Pons (tissue), 1 donor: ENCODE results near the gene CAPRIN2.

Experiments
- DNase-seq: peaks from one replicate; pipeline ENCODE4 v3.0.0-alpha.2; 2016; ENCODE audit warnings: low spot score

Gene CAPRIN2, protein sequence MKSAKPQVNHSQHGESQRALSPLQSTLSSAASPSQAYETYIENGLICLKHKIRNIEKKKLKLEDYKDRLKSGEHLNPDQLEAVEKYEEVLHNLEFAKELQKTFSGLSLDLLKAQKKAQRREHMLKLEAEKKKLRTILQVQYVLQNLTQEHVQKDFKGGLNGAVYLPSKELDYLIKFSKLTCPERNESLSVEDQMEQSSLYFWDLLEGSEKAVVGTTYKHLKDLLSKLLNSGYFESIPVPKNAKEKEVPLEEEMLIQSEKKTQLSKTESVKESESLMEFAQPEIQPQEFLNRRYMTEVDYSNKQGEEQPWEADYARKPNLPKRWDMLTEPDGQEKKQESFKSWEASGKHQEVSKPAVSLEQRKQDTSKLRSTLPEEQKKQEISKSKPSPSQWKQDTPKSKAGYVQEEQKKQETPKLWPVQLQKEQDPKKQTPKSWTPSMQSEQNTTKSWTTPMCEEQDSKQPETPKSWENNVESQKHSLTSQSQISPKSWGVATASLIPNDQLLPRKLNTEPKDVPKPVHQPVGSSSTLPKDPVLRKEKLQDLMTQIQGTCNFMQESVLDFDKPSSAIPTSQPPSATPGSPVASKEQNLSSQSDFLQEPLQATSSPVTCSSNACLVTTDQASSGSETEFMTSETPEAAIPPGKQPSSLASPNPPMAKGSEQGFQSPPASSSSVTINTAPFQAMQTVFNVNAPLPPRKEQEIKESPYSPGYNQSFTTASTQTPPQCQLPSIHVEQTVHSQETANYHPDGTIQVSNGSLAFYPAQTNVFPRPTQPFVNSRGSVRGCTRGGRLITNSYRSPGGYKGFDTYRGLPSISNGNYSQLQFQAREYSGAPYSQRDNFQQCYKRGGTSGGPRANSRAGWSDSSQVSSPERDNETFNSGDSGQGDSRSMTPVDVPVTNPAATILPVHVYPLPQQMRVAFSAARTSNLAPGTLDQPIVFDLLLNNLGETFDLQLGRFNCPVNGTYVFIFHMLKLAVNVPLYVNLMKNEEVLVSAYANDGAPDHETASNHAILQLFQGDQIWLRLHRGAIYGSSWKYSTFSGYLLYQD

GRCh38 chr12:30754750-30755394 is at the start of gene CAPRIN2:
Gene CAPRIN2 (minus strand): TSS chr12:30754951. CDS start chr12:30753520, 1,431 bp downstream.
- DNase-seq, result peak; percentile 84

- no peak for DNase-seq
Measured at GRCh38 chr12:30797689-30798088, 42.9 kb upstream of the CAPRIN2 start.

DNA sequence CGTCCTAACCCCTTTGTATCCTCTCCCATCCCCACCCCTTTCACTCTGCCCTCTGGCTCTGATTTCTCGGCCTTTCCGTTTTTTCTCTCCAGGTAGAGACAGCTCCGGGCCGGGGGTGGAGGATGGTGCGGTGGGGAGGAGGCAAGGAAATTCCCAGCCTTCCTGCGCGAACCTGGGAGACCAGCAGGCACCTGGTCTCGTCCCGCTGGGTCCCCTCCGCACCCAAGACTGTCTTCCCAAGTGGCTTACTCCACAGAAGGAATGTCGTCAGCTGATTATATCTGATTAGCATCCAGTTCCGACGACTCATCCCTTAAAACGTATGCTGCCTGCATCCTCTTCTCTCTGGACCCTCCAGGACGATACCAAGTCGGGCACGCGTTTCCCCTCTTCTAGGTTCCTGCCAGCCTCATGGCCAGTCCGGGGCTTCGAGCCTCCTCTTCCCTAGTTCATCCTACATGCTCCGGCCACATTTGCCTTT is 42.2 kb upstream of the CAPRIN2 start:
- no peak for DNase-seq

GRCh38 chr12:30796313-30796780 is 41.6 kb upstream of the CAPRIN2 start:
- DNase-seq, result no peak

DNA sequence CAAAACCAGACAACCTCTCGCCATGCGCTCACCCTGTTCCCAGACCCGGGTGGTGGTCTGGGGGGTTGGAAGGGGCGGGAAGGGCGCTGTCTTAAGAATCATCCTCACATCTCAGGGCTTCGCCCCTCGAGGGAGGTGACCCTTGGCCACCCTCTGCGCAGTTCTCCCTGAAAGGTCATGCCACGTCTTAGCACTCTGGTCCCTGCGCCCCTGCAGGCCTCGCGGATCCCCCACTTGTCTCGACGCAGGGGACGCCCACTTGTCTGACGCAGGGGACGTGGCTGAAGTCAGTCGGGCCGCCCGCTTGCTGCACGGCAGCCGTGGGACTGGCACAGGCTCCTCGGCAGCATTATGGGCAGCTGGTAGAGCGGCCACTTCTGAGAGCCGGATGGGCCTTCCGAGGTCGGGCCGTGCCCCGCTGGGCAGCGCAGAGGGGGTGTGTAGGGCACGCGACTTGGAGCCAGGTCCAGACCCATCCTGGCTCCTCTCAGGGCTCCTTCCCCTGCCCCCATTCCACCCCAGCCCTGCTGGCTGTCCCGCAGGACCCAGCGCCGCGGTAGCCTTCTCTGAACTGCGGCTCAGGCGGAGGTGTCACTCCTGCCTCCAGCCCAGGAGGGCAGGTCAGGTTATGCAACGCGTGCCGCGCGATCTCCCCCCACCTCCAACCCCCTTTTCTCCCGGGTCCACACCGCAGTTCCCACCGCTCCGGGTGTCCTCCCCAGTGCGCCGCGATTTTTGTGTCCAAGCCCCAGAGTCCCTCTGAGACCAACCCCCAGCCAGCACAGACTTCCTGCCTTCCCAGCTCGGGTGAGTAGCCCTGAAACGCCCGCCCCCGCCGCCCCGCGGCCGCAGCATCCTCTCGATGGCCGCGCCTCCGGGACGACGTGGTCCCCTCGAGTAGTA is 40.9 kb upstream of the CAPRIN2 start:
- no peak for DNase-seq

- no peak for DNase-seq
Measured at GRCh38 chr12:30794591-30795409, 40.0 kb upstream of the CAPRIN2 start.

DNA sequence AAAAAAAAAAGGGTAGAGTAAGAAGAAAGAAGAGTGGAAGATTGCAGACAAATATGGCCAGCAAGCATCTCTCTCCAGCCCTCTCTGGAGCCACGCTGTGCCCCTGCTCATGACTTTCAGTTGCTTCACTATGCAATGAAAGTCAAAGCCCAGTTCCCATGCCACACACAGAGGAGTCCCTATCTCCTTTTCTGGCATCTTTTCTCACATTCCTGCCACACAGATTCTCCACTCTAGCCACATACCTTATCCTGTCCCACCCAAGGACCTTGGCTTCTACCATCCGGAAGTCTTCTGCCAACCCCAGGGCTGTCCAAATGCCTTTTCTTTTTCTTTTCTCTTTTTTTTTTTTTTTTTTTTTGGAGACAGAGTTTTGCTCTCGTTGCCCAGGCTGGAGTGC is 39.3 kb upstream of the CAPRIN2 start:
- DNase-seq, result no peak

DNA sequence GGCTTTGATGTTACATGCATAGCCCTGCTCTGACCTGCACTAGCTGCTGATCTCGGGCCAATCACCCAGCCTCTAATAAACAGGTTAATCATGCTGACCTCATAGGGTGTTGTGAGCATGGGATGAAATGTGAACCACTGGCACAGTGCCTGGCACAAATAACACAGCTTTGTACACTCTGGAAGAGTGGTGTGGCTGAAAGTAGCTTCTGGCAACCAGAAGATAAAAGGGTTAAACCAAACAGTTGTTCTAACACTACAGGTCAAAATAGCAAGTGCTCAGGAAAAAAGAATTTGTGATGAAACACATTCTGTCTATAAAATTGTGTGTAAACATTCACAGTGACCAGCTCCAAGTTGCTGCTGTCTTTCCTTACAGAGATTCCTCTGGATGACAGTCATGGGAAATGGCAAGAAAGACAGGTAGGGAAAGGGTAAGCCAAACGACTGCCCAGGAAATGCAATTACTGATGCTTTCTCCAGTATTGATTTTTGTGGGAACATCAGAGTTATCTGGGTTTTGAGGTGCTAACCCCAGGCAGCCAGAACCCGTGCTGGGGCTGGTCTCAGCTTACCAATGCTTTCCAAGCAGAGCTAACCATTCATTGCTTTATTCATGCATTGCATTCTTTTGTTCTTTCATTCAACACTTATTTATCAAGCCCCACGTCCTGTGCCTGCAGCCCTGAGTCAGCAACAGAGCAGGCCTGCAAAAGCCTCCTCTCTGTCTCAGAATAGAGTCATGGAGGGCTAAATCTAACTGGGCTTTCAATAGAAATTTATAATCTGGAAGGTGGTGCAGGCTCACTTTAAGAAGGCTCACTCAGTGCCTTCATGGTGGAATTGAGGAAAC is 38.1 kb upstream of the CAPRIN2 start:
- DNase-seq, result no peak

- no peak for DNase-seq
Measured at GRCh38 chr12:30792085-30792484, 37.3 kb upstream of the CAPRIN2 start.

GRCh38 chr12:30788754-30789153 is 34.0 kb upstream of the CAPRIN2 start:
- DNase-seq, result no peak

GRCh38 chr12:30785630-30786029 is 30.9 kb upstream of the CAPRIN2 start:
- no peak for DNase-seq

DNA sequence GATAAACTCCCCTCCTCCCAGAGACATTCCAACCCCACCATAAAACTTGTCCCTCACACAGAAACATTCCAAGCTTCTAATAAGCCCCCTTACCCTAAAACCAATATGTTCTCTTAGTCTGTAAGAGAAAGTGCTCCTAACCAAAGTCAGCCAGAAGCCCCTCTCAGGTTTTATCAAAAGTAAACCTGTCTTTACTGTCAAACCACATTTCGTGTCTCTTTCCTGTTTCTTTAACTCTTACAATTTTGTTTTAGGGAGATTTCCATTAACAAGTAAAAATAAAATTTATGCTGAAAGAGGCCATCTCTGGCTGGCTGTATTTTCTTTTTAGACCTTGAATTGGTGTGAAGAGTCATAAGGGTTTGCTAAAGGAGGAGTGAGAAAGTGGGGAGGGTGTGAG is 29.8 kb upstream of the CAPRIN2 start:
- DNase-seq, result no peak

DNA sequence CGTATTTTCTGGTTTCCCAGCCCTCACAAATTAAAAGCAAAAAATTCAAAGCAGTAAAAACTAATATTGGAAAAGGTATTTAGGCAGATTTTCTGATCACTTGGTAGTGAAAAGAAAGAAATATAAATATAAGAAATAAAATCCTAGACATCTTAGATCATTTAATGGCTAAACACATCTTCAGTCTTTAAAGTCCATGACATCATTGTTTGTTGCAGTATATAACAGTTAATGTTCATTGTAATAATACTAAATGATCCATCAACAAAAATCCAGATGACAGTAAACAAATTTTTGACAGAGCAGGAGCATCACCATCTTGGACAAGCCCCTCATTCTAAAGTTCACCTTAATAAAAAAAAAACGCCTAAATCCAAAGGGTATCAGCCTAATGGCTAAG is 29.2 kb upstream of the CAPRIN2 start:
- no peak for DNase-seq

DNA sequence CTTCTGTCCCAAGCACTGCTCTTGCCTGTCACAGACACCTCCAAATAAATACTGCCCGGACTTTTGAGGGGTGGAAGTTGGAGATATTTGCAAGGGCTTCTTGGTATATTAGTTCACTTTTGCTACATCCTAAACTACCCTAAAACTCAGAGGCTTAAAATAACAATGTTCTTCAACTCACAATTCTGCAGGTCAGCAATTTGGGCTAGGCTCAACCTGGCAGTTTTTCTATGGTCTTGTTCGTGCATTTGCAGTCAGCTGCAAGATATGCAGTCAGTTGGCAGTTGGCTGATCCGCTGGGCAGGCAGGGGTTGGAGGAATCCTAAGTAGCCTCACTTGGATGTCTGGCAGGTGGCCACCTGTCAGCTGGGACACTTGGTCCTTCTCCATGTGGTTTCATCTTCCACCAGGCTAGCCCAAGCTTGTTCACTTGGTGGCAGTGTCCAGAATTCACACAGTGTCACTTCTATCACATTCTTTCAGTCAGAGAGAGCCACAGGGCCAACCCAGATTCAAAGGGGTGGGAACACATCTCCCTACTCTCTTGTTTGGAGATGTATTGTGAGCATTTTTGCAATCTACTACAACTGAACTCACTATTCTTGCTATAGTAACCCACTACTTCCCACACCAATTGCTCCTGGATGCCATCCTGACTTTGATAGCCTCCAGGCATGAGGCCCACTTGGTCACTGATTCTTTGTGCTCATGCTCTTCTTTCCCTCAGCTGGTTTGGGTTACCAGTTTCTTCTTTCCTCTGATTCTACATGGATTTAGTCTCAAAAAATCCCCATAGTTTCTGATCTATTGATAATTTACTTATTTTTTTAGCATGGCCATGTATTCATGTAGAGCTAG is 27.8 kb upstream of the CAPRIN2 start:
- DNase-seq, result no peak

GRCh38 chr12:30779578-30779977 is 24.8 kb upstream of the CAPRIN2 start:
- DNase-seq, result no peak

DNA sequence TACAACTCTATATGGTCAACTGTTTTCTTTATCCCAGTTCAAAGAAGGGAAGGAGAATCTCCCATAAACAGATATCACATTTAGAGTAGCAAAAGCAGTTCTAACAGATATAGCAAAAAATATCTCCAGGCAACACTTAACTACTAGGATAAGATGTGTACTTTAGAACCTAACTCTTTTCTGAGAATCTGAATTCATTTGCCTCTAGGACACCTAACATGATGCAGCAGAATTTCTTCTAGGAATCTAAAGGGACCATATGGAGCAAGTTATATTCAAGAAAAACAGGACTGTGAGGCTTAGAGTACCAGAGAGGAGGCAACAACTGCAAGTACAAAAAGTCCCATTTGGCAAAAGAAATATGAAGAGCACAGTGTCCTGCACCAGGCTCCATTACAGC is 24.4 kb upstream of the CAPRIN2 start:
- no peak for DNase-seq

- DNase-seq, result no peak
Measured at GRCh38 chr12:30774599-30774998, 19.8 kb upstream of the CAPRIN2 start.

- no peak for DNase-seq
Measured at GRCh38 chr12:30769802-30770201, 15.1 kb upstream of the CAPRIN2 start.
